Measurements from ENCODE around the gene RALB. TPM values are rescaled to one million over a fixed set of nuclear protein-coding genes. Genes with fewer than 3 reads are reported as not detected.

The RALB gene
- total RNA-seq, 3 donors from 2014 or later = 36.1 to 59.8 (median 38.5) TPM

- Histone ChIP-seq H3K36me3 (no peaks in the 10 kb centered on the region), H3K4me3 (peak overlapping the region; percentile 55 to 95 (median 75)), H3K4me1 (peaks cover 0 to 8% of the 10 kb centered on the region in 2 donors), H3K9me3 (no peaks in the 10 kb centered on the region), H3K27me3 (peaks cover 0 to 5% of the 10 kb centered on the region in 2 donors), H3K27ac (peak overlapping the region; percentile 83 to 95)
- intact Hi-C loops (cut with DNase I; ENCODE audit: low total_unique reads) = loop anchor here (5.0 to 10.0 kb wide), 2 partner anchors 181 to 329 kb away; no protein-coding TSS in a partner anchor
- peak; percentile 72 to 87 (median 84) for TF ChIP-seq CTCF (IDR thresholded peaks at IDR 0.05)
- peak; percentile 16 to 68 (median 46) for TF ChIP-seq POLR2AphosphoS5 (IDR thresholded peaks at IDR 0.05)
- no peak for TF ChIP-seq POLR2A (IDR thresholded peaks at IDR 0.05)
- DNase-seq (ENCODE audit: low spot score in 2 of 2) = peak; percentile 81 to 91
Observed at GRCh38 chr2:120343433-120344105, 90.9 kb downstream of the RALB start.

Other genes with a start within 250 kb of the RALB start
- gene EPB41L5, start 239.8 kb upstream of the RALB start, total RNA-seq = 10 to 100 TPM; 24.8 to 57.8 (median 42.3) TPM
- 10 to 100 TPM; 18.1 to 31.9 (median 26.2) TPM for gene TMEM185B, start 29.5 kb upstream of the RALB start, total RNA-seq
- 10 to 100 TPM; 35.0 to 60.6 (median 42.3) TPM for gene INHBB, start 93.3 kb downstream of the RALB start, total RNA-seq